ENCODE results near the gene XPO6.

XPO6 gene

DNA sequence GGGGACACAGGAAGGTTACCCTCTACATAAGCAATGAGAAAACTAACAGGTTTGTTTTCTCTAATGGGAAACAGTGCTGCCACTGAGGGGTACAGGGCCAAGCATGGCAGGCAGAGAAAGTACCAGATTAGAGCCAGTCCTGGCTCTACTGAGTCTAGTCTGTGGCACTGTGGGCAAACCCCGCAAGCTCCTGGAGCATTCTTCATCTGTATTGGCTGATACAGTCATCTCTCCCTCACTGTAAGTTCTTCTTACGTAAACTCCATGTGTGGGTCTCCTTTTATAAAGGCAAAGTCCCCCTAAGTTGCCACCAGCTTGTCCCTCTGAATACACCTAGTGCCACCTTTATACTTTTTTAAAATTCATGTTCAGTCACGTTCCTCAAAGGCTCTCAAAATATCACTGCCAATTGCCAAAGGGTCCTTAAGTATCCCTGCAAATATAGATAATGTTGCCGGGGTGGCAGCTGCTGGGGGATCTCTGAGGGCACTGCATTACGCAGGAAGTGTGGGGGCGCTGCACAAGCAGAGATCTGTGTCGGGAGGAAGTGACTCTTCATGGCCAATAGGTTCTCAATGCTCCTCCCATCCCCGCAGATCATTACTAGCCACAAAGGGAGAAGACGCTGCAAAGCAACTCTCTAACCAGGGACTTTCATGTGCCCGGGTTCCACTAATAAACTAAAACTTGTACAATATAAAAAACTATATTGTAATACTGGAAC lies 18.8 kb downstream of the XPO6 start:
- Histone ChIP-seq H3K4me1 (ENCODE audit: control insufficient read depth, low read depth, low read length) (peaks cover 6% of the 10 kb centered on the region), H3K4me2 (ENCODE audit: low read length) (no peak overlapping the region), H2BK5ac (ENCODE audit: low read length) (no peak overlapping the region), H3K27me3 (ENCODE audit: insufficient read depth, low read length, poor library complexity) (no peaks in the 10 kb centered on the region), H3K18ac (ENCODE audit: low read length) (no peak overlapping the region), H3K79me2 (ENCODE audit: control insufficient read depth, insufficient read depth, low read length) (peaks cover 68% of the 10 kb centered on the region), H3K27ac (ENCODE audit: low read depth, low read length) (no peak overlapping the region), H2BK120ac (ENCODE audit: low read depth, low read length) (no peak overlapping the region), H3K56ac (ENCODE audit: low read length) (no peak overlapping the region), H2BK15ac (replicated peaks; ENCODE audit: low read depth) (no peak overlapping the region), H3K23ac (ENCODE audit: low read length) (no peak overlapping the region), H3K4me3 (ENCODE audit: low read length) (no peak overlapping the region), H3K79me1 (ENCODE audit: low read length) (peaks cover 39% of the 10 kb centered on the region), H3K9ac (ENCODE audit: low read length) (no peak overlapping the region), H3K36me3 (ENCODE audit: control insufficient read depth, insufficient read depth, low read length) (peaks cover 3% of the 10 kb centered on the region), H4K8ac (ENCODE audit: low read depth, low read length) (no peak overlapping the region), H4K5ac (ENCODE audit: low read length) (no peak overlapping the region), H3K4ac (ENCODE audit: low read depth, low read length) (no peak overlapping the region), H2AK5ac (ENCODE audit: low read length) (no peak overlapping the region)
- WGBS (ENCODE audit: extremely low coverage, insufficient coverage, low lambda C conversion rate) = no CpG with 5 or more reads among the region's 10 CpGs
- no peak for DNase-seq

- Histone ChIP-seq H3K18ac (ENCODE audit: low read length) (no peak overlapping the region), H3K27ac (ENCODE audit: low read depth, low read length) (no peak overlapping the region), H3K4me3 (ENCODE audit: low read length) (no peak overlapping the region), H3K23ac (ENCODE audit: low read length) (no peak overlapping the region), H3K79me1 (ENCODE audit: low read length) (peaks cover 37% of the 10 kb centered on the region), H3K56ac (ENCODE audit: low read length) (no peak overlapping the region), H3K27me3 (ENCODE audit: insufficient read depth, low read length, poor library complexity) (no peaks in the 10 kb centered on the region), H2BK15ac (replicated peaks; ENCODE audit: low read depth) (no peak overlapping the region), H2BK120ac (ENCODE audit: low read depth, low read length) (no peak overlapping the region), H3K4me1 (ENCODE audit: control insufficient read depth, low read depth, low read length) (peaks cover 6% of the 10 kb centered on the region), H2BK5ac (ENCODE audit: low read length) (no peak overlapping the region), H3K9ac (ENCODE audit: low read length) (no peak overlapping the region), H3K4ac (ENCODE audit: low read depth, low read length) (no peak overlapping the region), H4K8ac (ENCODE audit: low read depth, low read length) (no peak overlapping the region), H3K4me2 (ENCODE audit: low read length) (no peak overlapping the region), H4K5ac (ENCODE audit: low read length) (no peak overlapping the region), H2AK5ac (ENCODE audit: low read length) (no peak overlapping the region), H3K79me2 (ENCODE audit: control insufficient read depth, insufficient read depth, low read length) (peaks cover 78% of the 10 kb centered on the region), H3K36me3 (ENCODE audit: control insufficient read depth, insufficient read depth, low read length) (peaks cover 3% of the 10 kb centered on the region)
- DNase-seq = no peak
- no CpG with 5 or more reads among the region's 3 CpGs for WGBS (ENCODE audit: extremely low coverage, insufficient coverage, low lambda C conversion rate)
These were observed 20.3 kb downstream of the XPO6 start for GRCh38 chr16:28191364-28191960.

DNA sequence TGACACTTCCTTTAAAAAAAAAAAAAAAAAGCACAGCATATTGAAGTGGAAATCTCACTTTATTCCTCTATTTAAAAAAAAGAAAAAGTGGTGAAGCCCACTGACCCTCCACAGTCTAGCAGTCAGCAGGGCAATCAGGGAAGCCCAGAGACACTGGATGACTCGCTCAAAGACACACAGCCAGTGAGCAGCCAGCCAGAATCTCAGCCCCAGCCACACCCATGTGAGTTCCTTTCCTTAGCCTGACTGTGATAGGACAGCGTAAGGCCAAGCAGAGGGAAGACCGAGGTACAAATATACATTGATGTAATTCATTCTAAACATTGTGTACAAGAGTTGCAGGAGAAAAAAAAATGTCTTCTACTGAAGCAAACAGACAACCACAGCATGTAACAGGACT lies 22.5 kb downstream of the XPO6 start:
- H2BK120ac ChIP-seq (ENCODE audit: low read depth, low read length) = no peak overlapping the region
- DNase-seq = no peak
- peaks cover 1% of the 10 kb centered on the region for H3K36me3 ChIP-seq (ENCODE audit: control insufficient read depth, insufficient read depth, low read length)
- peaks cover 3% of the 10 kb centered on the region for H3K4me1 ChIP-seq (ENCODE audit: control insufficient read depth, low read depth, low read length)
- H3K27me3 ChIP-seq (ENCODE audit: insufficient read depth, low read length, poor library complexity) = no peaks in the 10 kb centered on the region
- H4K5ac ChIP-seq (ENCODE audit: low read length) = no peak overlapping the region
- H2AK5ac ChIP-seq (ENCODE audit: low read length) = no peak overlapping the region
- H3K4me3 ChIP-seq (ENCODE audit: low read length) = no peak overlapping the region
- no peak overlapping the region for H2BK5ac ChIP-seq (ENCODE audit: low read length)
- no CpG with 5 or more reads among the region's 3 CpGs for WGBS (ENCODE audit: extremely low coverage, insufficient coverage, low lambda C conversion rate)
- H4K8ac ChIP-seq (ENCODE audit: low read depth, low read length) = no peak overlapping the region
- no peak overlapping the region for H3K4ac ChIP-seq (ENCODE audit: low read depth, low read length)
- peaks cover 75% of the 10 kb centered on the region for H3K79me2 ChIP-seq (ENCODE audit: control insufficient read depth, insufficient read depth, low read length)
- no peak overlapping the region for H2BK15ac ChIP-seq (replicated peaks; ENCODE audit: low read depth)
- no peak overlapping the region for H3K27ac ChIP-seq (ENCODE audit: low read depth, low read length)
- peaks cover 33% of the 10 kb centered on the region for H3K79me1 ChIP-seq (ENCODE audit: low read length)
- no peak overlapping the region for H3K9ac ChIP-seq (ENCODE audit: low read length)
- H3K23ac ChIP-seq (ENCODE audit: low read length) = no peak overlapping the region
- H3K18ac ChIP-seq (ENCODE audit: low read length) = no peak overlapping the region
- H3K4me2 ChIP-seq (ENCODE audit: low read length) = no peak overlapping the region
- H3K56ac ChIP-seq (ENCODE audit: low read length) = no peak overlapping the region

DNA sequence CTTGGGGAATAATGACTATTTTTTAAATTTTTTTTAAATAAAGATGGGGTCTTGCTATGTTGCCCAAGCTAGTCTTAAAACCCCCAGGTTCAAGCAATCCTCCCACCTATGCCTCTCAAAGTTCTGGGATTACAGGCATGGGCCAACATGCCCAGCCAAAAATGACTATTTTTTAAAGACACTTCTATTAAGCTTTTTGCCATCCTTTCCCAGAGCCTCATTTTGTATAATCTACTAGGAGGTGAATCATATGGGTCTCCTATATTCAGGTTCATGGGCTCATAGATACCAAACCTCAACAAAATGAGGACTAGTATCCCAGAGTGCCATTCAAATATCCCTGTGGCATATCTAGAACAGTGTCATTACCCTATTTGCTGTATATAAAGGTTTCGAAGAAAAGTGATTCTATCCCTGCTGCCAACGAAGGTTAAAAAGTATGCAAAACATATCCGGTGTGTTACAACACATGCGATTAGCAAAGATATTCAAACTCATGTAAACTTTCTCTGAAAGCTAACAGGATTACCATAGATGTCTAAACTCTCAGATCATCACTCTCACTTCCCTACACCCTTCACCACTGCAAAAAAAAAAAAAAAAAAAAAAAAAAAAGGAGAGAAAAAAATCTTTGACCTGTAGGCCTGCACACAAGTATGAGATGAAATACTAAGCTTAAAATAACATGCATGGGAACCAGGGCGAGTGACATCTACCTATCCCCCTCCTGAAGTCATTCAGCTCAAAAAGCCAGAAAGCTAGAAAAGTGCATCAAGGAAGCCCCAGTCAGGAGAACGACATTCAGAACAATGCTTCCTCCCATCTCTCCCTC lies 23.5 kb downstream of the XPO6 start:
- no peak overlapping the region for H3K4me3 ChIP-seq (ENCODE audit: low read length)
- H2BK15ac ChIP-seq (replicated peaks; ENCODE audit: low read depth) = no peak overlapping the region
- no CpG with 5 or more reads among the region's 6 CpGs for WGBS (ENCODE audit: extremely low coverage, insufficient coverage, low lambda C conversion rate)

DNA sequence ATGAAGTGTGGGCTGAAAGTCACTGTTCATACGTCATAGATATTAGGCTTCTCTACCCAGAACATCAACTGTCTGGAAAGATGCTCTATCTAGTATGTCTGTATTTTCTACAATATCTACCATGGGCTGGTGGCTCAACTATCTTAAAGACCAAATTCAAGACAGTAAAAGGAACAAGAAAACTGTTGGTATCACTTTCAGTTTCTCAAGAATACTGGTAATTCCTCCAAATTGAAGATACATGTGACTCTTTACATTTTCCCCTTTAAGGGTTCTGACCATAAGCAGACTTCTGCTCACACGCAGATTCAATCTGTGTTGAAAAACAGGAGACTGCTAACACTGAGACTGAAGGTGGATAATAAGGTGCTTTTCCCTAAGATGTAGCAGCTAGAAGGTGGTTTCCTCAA lies 24.2 kb downstream of the XPO6 start:
- Histone ChIP-seq H3K56ac (ENCODE audit: low read length) (no peak overlapping the region), H3K18ac (ENCODE audit: low read length) (no peak overlapping the region), H2BK5ac (ENCODE audit: low read length) (no peak overlapping the region), H3K79me1 (ENCODE audit: low read length) (peaks cover 23% of the 10 kb centered on the region), H3K4ac (ENCODE audit: low read depth, low read length) (no peak overlapping the region), H3K4me2 (ENCODE audit: low read length) (no peak overlapping the region), H3K23ac (ENCODE audit: low read length) (no peak overlapping the region), H3K9ac (ENCODE audit: low read length) (no peak overlapping the region), H4K5ac (ENCODE audit: low read length) (no peak overlapping the region), H4K8ac (ENCODE audit: low read depth, low read length) (no peak overlapping the region), H2BK120ac (ENCODE audit: low read depth, low read length) (no peak overlapping the region), H3K4me1 (ENCODE audit: control insufficient read depth, low read depth, low read length) (no peaks in the 10 kb centered on the region), H3K27ac (ENCODE audit: low read depth, low read length) (no peak overlapping the region), H3K36me3 (ENCODE audit: control insufficient read depth, insufficient read depth, low read length) (peaks cover 1% of the 10 kb centered on the region), H3K79me2 (ENCODE audit: control insufficient read depth, insufficient read depth, low read length) (peaks cover 69% of the 10 kb centered on the region), H3K27me3 (ENCODE audit: insufficient read depth, low read length, poor library complexity) (no peaks in the 10 kb centered on the region), H2BK15ac (replicated peaks; ENCODE audit: low read depth) (no peak overlapping the region), H2AK5ac (ENCODE audit: low read length) (no peak overlapping the region), H3K4me3 (ENCODE audit: low read length) (no peak overlapping the region)
- no peak for DNase-seq
- no CpG with 5 or more reads among the region's 2 CpGs for WGBS (ENCODE audit: extremely low coverage, insufficient coverage, low lambda C conversion rate)

More for the DNA sequence above, 23.5 kb downstream of the XPO6 start:
- no peak overlapping the region for H3K23ac ChIP-seq (ENCODE audit: low read length)
- no peak overlapping the region for H3K4me2 ChIP-seq (ENCODE audit: low read length)
- peaks cover 28% of the 10 kb centered on the region for H3K79me1 ChIP-seq (ENCODE audit: low read length)
- H2AK5ac ChIP-seq (ENCODE audit: low read length) = no peak overlapping the region
- H3K36me3 ChIP-seq (ENCODE audit: control insufficient read depth, insufficient read depth, low read length) = peaks cover 1% of the 10 kb centered on the region
- H4K5ac ChIP-seq (ENCODE audit: low read length) = no peak overlapping the region
- H3K27me3 ChIP-seq (ENCODE audit: insufficient read depth, low read length, poor library complexity) = no peaks in the 10 kb centered on the region
- H2BK120ac ChIP-seq (ENCODE audit: low read depth, low read length) = no peak overlapping the region
- H3K27ac ChIP-seq (ENCODE audit: low read depth, low read length) = no peak overlapping the region
- peaks cover 74% of the 10 kb centered on the region for H3K79me2 ChIP-seq (ENCODE audit: control insufficient read depth, insufficient read depth, low read length)
- peak overlapping the region; percentile 20 for H3K4ac ChIP-seq (ENCODE audit: low read depth, low read length)
- DNase-seq = no peak
- no peak overlapping the region for H3K9ac ChIP-seq (ENCODE audit: low read length)
- no peaks in the 10 kb centered on the region for H3K4me1 ChIP-seq (ENCODE audit: control insufficient read depth, low read depth, low read length)
- H4K8ac ChIP-seq (ENCODE audit: low read depth, low read length) = no peak overlapping the region
- H2BK5ac ChIP-seq (ENCODE audit: low read length) = no peak overlapping the region
- H3K18ac ChIP-seq (ENCODE audit: low read length) = no peak overlapping the region
- no peak overlapping the region for H3K56ac ChIP-seq (ENCODE audit: low read length)
